GM10266 (cell line): Measurements from ENCODE around the gene HELZ.

Experiments used
- DNase-seq: peaks from one replicate; pipeline ENCODE4 v3.0.0; 2012; ENCODE audit errors: extremely low spot score
- TF ChIP-seq, protein P1 (sequence below): IDR thresholded peaks from 2 replicates; pipeline ENCODE4 v1.5.1; 2012; ENCODE audit warnings: mild to moderate bottlenecking, low read depth; ENCODE audit not compliant: control insufficient read depth, insufficient read depth; ENCODE audit errors: missing control alignments

HELZ gene

DNA sequence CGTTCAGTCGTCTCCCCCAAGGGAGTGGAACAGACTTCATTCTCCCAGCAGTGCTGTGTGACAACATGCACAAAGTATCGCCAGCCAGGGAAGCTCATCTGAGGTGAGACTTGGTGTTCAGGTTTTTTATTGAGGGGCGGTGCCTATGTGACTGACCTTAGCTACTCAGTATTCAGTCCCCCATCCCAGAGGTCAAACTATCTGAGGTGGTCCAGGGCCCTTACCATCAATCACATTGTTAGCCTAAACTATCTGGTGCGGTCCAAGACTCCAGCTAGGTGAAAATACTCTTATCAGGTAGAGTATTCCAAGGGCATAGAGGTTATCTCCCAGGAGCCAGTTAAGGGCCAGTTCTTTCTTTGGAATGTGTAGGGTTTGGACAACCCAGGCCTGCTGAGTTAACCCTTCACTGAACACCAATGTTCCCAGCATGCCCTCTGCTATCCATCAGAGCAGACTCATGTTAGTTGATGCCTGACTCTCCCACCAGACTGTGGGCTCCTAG is 206.1 kb downstream of the HELZ start:
- TF ChIP-seq, protein P1, sequence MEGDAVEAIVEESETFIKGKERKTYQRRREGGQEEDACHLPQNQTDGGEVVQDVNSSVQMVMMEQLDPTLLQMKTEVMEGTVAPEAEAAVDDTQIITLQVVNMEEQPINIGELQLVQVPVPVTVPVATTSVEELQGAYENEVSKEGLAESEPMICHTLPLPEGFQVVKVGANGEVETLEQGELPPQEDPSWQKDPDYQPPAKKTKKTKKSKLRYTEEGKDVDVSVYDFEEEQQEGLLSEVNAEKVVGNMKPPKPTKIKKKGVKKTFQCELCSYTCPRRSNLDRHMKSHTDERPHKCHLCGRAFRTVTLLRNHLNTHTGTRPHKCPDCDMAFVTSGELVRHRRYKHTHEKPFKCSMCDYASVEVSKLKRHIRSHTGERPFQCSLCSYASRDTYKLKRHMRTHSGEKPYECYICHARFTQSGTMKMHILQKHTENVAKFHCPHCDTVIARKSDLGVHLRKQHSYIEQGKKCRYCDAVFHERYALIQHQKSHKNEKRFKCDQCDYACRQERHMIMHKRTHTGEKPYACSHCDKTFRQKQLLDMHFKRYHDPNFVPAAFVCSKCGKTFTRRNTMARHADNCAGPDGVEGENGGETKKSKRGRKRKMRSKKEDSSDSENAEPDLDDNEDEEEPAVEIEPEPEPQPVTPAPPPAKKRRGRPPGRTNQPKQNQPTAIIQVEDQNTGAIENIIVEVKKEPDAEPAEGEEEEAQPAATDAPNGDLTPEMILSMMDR: no peak
- DNase-seq: no peak

DNA sequence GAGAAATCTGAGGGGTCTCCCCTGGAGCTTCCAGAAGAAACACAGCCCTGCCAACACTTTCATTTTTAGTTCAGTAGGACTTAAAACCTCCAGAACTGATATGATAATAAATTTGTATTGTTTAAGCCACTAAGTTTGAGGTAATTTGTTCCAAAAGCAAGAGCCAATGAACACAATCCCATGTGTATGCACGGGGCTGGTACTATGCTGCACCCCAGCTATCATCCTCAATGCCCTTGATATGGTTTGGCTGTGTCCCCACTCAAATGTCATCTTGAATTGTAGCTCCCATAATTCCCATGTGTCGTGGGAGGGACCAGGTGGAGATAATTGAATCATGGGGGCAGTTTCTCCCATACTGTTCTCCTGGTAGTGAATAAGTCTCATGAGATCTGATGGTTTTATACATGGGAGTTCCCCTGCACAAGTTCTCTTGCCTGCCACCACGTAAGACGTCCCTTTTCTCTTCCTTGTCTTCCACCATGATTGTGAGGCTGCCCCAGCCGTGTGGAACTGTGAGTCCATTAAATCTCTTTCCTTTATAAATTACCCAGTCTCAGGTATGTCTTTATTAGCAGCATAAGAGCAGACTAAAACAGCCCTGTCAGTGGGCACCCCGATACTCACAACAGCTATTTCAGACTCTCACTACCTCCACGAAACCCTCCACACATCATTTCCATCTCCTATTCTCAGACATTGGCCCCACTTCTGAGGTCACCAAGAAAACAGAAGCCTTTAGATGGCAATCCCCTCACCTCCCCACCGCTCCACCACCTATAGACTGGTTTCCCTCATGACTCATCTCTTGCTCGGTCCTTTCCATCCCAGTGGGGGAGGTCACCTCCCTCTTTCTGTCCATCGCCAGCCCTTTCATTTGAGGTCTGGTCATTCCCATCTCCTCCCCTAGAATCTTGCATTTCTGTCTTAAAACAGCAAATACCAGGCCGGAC is 209.6 kb downstream of the HELZ start:
- peak; percentile 79 for DNase-seq
- TF ChIP-seq, protein P1: no peak

DNA sequence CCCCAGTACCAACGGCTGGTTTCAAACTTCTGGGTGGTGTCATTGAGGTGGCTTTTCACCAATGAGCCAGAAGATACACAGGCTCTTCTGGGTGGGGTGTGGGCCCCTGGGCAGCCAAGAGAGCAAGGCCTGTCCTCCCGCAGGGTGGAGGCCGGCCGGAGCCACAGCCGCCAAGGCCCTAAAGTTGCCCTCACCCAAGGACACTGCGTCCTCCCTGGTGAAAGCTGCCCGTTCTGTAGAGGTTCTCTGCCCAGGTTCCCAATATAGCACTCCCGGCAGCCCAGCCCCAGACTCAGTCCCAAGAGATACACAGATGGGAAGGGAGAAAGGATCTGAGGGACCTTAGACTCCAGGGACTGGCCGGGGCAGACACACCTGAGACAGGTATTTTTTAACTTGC is 211.4 kb downstream of the HELZ start:
- TF ChIP-seq, protein P1: no peak
- DNase-seq: no peak

DNA sequence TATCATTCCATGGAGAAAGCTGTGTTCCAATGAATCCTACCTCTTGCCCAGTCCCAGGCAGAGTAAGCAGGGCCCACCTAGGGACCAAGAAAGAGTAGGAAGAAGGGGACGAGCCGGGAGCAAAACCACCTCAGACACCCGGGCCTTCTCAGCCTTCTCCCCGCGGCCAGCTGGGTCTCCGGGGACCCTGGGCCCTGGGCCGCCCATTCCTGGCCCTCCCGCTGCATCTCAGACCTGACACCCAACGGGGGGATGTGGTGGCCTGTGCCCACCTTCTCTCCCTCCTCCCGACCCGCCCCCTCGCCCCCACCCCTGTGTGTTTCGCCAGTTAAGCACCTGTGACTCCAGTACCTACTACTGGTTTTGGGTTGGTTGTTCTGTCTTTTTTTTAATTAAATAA is 212.0 kb downstream of the HELZ start:
- no peak for DNase-seq
- TF ChIP-seq, protein P1: no peak

DNA sequence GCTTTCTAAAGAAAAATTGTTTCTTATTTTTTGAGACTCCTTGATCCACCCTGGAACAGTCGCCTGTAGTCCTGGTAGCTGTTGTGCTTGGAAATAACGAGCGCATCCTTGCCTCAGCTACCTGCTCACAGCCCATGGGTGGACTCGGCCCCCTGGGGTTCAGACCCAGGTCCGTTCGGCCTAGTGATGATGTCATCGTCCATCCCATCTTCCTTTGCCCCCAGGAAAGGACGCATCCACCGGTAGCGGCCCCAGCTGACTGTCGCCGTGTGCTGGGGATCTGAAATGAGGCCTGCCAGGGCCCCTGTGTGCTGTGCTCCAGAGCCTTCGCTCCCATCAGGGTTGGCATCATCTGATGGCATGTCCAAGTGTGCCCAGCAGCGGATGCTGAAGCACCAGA is 212.6 kb downstream of the HELZ start:
- no peak for DNase-seq
- TF ChIP-seq, protein P1: no peak

DNA sequence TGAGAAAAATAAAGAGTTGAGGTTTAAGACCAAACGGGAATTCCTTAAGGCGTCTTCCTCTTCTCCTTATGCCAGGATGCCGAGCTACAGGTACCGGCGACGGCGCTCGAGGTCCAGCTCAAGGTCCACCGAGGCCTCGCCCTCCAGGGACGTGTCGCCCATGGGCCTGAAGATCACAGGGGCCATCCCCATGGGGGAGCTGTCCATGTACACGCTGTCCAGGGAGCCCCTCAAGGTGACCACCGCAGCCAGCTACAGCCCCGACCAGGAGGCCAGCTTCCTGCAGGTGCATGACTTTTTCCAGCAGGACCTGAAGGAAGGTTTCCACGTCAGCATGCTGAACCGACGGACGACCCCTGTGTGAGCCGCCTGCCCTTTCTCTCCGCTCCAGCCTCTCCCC is 214.4 kb downstream of the HELZ start:
- no peak for DNase-seq
- TF ChIP-seq, protein P1: no peak

DNA sequence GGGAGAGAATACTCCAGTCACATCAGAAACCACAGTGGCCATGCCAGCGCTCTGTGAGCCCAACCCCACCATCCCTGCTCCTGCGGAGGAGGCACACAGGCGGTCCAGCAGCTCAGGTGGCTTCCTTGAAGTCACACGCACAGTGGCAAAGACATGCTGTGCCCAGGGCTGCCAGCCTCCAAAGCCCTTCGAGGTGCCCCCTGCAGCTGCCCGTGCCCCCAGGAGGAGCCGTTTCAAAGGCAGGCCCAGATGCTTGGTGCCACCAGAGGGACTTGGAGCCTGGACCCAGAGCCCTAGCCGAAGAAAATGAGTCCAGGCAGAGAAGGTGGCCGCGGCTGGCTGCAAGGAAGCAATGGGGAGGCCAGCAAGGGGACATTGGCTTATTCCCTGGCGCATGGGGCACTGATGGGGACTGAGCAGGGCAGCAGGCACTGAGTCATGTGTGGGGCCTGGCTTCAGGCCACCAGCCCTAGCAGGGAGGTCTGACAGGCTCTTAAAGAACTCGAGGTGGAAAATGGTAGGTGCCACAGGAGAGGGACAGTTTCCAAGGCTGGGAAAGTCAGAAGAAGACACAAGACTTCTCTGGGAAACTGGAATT is 217.9 kb downstream of the HELZ start:
- no peak for DNase-seq
- TF ChIP-seq, protein P1: no peak
